Measurements from ENCODE around the gene ACSS2.
"Not testable (repeated sequence)": the region's sequence is repeated elsewhere in the genome, so short reads cannot be mapped to it uniquely, and the experiment has no call there.

ACSS2 gene

DNA sequence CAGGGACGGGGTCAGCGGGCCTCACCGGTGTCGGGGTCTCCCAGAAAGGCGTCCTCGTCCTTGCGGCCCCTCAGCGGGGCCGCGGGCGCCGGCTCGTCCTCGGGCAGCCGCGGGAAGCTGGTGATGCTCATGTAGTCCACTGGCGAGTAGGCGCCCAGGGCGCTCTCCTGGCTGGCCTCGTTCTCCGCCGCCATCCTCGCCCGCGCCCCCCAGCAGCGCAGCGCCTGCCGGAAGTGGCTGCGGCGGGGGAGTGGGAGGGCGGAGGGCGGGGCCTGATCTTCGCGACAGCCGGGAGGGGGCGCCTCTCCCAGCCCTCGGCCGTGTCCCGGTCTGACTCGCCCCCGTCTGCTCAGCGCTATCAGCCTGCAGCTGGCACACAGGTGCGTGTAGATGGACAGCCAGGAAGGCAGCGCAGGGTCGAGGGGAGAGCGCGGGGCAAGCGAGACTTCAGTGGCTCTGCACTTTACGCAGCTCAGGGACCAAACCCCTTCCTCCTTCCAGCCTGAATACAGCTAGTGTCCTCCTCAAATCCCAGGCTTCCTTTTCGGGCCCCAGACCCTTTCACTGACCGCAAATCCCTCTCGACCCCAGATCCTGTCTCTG, 3.7 kb upstream of the ACSS2 start, which contains the start of gene GGT7:
TSS of gene GGT7 (minus strand) at position 235 of the 603 bp plus-strand sequence. CDS start at position 194, 41 bp downstream.
- peak; percentile 86 for DNase-seq (ENCODE audit: low read depth)
- H3K4me3 ChIP-seq (ENCODE audit: low read depth, low read length), result peak within 1 kb of the TSS; percentile 52
- TF ChIP-seq, protein P1, sequence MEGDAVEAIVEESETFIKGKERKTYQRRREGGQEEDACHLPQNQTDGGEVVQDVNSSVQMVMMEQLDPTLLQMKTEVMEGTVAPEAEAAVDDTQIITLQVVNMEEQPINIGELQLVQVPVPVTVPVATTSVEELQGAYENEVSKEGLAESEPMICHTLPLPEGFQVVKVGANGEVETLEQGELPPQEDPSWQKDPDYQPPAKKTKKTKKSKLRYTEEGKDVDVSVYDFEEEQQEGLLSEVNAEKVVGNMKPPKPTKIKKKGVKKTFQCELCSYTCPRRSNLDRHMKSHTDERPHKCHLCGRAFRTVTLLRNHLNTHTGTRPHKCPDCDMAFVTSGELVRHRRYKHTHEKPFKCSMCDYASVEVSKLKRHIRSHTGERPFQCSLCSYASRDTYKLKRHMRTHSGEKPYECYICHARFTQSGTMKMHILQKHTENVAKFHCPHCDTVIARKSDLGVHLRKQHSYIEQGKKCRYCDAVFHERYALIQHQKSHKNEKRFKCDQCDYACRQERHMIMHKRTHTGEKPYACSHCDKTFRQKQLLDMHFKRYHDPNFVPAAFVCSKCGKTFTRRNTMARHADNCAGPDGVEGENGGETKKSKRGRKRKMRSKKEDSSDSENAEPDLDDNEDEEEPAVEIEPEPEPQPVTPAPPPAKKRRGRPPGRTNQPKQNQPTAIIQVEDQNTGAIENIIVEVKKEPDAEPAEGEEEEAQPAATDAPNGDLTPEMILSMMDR (IDR thresholded peaks at IDR 0.05; ENCODE audit: insufficient read depth, low read depth, low read length, missing control alignments), result peak; percentile 72

DNA sequence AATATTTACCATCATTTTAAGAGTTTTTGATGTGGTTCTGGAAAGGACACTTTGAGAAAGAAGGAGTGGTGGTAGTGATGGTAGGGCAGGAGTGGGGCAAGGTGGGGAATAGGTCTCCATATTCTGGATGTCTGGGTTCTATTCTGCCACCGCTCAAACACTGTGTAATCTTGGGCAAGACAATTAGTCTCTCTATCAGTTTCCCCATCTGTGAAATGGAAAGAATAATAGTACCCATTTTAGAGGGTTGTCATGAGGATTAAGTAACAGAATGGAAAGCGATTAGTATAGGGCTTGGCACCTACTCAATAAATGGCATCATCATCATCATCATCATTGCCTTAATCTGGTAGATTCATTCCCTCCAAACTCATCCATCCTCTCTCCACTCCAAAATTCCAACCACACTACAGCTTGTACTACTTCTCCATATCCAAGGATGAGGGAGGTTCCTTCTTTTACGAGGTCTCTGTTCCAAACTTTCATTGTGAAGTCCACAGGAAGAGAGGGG, 2.8 kb upstream of the ACSS2 start:
- TF ChIP-seq, protein P1 (IDR thresholded peaks at IDR 0.05; ENCODE audit: insufficient read depth, low read depth, low read length, missing control alignments), result no peak
- H3K4me3 ChIP-seq (ENCODE audit: low read depth, low read length), result no peak overlapping the region
- no peak for DNase-seq (ENCODE audit: low read depth)

DNA sequence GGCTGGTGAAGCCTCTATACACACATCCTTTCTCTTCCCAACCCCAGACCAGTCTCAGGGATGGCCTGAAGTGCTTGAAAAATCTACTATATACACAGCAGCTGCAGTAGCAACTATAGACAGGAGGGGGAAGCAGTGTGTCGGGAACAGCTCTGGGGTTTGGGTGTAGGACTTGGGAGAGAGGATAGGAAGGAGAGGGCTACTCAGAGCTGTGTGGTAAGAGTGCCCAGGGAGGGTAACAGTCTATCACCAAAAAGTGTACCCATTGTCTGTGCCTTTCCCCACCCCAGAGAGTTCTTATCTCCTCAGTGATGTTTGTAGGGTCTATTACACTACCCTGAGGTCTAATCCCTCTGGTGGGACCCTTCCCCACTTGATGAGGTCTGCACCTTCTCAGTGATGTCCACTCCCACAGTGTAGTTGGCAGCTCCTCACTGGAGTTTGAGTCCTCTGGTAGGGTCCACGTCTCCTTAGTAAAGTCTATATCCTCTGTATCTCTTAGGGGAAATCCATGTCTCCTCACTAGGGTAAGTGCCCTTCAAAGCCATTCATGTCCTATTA, 2.2 kb upstream of the ACSS2 start:
- TF ChIP-seq, protein P1 (IDR thresholded peaks at IDR 0.05; ENCODE audit: insufficient read depth, low read depth, low read length, missing control alignments), result peak; percentile 81
- no peak overlapping the region for H3K4me3 ChIP-seq (ENCODE audit: low read depth, low read length)
- peak; percentile 76 for DNase-seq (ENCODE audit: low read depth)

DNA sequence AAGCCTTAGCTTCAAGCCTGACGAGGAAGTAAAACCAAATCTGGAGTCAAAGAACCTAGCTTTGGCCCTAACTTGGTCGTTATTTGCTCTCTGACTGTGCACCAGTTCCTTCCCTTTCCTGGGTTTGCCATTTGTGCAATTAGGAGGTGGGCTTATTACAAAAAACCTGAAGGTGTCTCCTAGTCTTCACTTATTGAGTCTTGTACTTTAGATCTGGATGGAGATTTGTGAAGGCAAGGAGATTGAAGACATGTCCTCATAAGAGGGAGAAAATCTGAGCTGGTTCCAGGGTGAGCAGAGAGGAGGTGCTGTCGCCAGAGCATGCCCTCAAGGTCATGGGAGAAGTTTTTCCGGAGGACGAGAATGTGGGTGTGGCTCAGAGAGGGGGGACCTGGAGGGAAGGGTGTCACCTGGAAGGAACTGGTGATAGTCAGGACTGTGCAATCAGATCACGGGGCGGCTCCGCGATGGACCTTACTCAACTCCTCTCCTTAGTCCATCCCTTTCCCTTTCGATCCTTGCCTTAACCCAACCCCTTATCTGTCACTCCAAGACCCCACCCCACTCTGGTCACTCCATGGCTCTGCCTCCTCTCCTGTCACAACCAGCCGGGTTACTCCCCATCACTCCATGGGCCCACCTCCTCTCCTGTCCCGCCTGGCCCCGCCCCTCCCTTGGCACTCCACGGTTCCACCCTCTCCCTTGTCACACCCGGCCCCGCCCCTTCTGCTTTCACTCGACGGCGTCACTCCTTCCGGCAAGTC, 588 bp upstream of the ACSS2 start:
- H3K4me3 ChIP-seq (ENCODE audit: low read depth, low read length), result peak overlapping the region; percentile 76
- TF ChIP-seq, protein P1 (IDR thresholded peaks at IDR 0.05; ENCODE audit: insufficient read depth, low read depth, low read length, missing control alignments), result no peak
- peak; percentile 96 for DNase-seq (ENCODE audit: low read depth)

DNA sequence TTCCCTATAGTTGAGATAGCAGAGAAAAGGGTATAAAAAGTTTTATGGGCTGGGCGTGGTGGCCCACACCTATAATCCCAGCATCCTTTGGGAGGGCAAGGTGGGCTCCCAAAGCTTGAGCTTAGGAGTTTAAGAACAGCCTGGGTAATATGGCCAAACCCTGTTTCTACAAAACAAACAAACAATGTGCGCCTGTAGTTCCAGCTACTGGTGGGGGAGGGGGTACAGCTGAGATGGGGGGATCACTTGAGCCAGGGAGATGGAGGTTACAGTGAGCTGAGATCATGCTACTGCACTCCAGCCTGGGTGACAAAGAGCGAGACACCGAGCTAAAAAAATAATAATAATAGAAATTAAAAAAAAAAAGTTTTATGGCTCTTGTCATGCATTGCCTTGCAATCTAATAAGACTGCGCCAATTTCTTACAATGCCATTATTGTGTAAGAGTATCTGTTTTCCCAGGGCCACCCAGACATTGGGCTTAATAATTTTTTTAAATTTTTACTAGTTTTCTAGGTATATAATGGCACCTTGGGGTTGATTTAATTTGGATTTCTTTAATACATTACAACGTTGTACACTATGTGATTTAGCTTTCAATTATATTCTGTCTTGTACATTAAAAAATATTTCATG, 3.9 kb downstream of the ACSS2 start:
- H3K4me3 ChIP-seq (ENCODE audit: low read depth, low read length), result no peak overlapping the region
- no peak for DNase-seq (ENCODE audit: low read depth)
- TF ChIP-seq, protein P1 (IDR thresholded peaks at IDR 0.05; ENCODE audit: insufficient read depth, low read depth, low read length, missing control alignments), result no peak

DNA sequence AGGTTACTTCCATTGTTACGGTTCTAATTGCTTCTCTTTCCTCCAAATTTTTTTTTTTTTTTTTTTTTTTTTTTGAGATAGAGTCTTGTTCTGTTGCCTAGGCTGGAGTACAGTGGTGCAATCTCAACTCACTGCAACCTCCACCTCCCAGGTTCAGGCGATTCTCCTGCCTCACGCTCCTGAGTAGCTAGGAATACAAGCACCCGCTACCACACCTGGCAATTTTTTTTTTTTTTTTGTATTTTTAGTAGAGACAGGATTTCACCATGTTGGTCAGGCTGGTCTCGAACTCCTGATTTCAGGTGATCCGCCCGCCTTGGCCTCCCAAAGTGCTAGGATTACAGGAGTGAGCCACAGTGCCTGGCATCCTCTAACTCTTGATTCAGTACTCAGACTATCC, 4.6 kb downstream of the ACSS2 start:
- DNase-seq (ENCODE audit: low read depth); H3K4me3 ChIP-seq (ENCODE audit: low read depth, low read length): not testable (repeated sequence)

DNA sequence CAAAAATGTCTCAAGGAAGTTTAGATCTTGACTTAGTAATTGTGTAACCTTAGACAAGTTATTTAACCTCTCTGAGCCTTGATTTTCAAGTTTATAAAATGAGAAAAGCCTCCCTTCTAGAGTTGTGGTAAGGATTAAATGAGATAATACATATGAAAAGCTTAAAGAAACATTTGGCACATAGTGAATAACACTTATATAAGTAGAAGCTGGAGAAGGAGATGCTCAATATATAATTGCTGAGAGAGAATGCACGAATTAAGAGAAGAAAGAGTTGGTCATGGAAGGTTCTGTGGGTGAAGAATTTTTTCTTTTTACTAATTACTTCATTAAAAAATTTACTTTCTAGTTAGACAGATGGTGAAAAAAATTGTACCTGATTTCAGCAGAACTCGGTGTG, 5.3 kb downstream of the ACSS2 start:
- TF ChIP-seq, protein P1 (IDR thresholded peaks at IDR 0.05; ENCODE audit: insufficient read depth, low read depth, low read length, missing control alignments), result no peak
- no peak overlapping the region for H3K4me3 ChIP-seq (ENCODE audit: low read depth, low read length)
- no peak for DNase-seq (ENCODE audit: low read depth)
